ENCODE results near the gene C11orf21.

Gene C11orf21

GRCh38 chr11:2320568-2321310, 19.0 kb upstream of the C11orf21 start:
- DNase-seq = no peak

GRCh38 chr11:2319791-2320472, 18.2 kb upstream of the C11orf21 start:
- DNase-seq = no peak

- no peak for DNase-seq
These were observed 17.0 kb upstream of the C11orf21 start for GRCh38 chr11:2318707-2319106.

DNA sequence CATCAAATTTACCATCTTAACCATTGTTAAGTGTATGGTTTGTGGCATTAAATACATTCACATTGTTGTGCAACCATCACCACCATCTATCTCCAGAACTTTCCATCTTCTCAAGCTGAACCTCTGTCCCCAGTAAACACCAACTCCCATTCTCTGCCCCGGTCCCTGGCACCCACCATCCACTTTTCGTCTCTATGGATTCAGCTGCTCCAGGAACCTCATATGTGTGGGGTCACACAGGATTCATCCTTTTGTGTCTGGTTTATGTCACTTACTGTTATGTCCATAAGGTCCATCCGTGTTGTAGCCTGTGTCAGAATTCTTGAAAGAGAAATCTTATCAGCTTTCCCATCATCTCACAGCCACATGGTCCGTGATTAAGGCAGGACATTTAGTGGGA, 16.4 kb upstream of the C11orf21 start:
- DNase-seq = no peak

GRCh38 chr11:2317354-2318050, 15.8 kb upstream of the C11orf21 start:
- no peak for DNase-seq

DNA sequence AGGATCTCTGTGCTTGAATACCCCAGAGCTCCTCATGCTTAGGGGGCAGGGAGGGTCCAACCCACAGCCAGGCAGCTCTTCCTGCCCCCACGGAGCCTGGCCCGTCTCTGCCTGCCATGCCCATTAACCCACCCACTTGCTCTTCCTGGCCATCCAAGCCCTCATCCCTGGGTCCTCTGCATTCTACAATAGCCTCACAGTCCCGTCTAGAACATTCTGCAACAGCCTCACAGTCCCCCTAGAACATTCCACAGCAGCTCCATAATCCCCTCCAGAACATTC, 15.2 kb upstream of the C11orf21 start:
- no peak for DNase-seq

DNA sequence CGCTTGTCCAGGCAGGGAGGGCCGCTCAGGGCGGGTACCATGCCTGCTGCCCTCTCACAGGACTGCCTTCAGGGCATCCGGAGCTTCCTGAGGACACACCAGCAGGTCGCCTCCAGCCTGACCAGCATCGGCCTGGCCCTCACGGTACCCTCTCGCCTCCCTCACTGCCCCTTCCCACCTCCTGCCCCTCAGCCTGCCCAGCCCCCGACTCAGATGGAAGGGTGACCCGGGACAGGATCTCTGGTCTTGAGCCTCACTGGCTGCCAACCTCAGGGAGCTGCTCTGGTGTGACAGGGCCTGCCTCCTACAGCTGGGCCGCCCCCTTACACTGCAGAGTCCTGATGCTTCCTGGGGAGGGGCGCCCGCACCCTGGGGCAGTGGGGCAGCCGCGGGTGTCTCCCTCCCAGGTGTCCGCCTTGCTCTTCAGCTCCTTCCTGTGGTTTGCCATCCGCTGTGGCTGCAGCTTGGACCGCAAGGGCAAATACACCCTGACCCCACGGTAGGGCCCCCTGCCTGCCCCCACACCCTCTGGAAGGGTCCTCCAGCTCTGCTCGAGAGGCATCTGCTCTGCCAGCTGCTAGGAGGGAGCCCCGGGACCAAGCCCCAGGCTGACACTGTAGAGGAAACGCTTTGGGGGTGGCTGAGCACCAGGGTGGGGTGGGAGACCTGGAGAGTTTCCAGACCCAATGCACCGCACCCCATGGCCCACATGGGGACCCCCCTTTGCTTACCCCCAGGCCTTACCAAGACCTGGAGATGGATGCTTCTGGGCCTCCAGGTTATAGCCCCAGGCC, 14.6 kb upstream of the C11orf21 start:
- DNase-seq = no peak

DNA sequence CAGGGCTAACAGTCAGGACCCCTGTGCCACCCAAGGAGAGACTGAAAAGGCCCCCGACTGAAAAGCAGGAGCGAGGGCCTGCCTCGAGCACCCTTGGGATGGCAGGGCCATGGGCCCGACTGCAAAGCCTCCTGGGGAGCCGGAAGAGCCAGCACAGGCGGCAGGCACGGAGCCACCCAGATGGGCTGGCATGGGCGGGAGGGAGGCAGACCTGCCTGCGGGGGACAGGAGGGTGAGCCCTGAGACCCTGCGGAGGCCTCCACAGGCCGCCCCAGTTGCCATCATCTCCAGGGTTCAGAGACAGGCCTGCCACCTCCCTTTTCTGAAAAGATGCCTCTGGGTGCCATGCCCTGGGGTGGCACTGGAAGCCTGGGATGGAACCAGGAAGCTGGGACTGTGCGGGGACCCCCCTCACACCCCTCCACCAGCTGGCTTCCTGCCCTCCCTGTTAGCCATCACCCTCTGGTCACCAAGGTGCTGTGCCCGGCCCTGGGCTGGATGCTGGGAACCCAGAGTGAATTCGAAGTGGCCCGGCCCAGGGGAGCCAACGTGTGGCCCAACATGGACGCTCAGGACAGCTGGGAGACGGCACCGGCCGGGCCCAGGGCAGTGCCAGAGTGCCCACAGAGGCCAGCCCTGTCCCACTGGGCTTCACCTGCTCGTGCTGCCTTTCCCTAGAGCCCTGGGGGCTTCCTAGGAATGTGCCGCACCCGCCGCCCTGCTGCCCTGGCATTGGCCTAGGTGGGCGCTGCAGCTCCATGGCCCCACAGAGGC, 13.9 kb upstream of the C11orf21 start:
- no peak for DNase-seq

GRCh38 chr11:2314525-2315394, 13.0 kb upstream of the C11orf21 start:
- peak; percentile 19 for DNase-seq

DNA sequence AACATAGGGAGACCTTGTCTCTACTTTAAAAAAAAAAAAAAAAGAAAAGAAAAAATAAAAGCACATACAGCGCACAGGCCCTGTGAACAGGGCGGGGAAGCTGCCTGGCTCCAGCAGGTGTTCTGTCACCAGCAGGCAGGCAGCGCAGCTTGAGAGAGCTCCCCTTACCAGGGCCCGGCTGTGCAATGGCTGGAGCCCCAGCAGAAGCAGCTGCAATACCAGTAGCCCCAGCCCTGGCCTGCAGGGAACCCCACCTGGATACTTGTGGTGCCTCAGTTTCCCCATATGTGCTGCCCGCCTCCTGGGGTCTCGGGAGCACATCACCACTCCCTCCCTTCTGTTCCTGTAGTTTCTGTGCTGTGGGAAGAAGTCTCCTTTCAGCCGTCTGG, 12.4 kb upstream of the C11orf21 start:
- DNase-seq = no peak

DNA sequence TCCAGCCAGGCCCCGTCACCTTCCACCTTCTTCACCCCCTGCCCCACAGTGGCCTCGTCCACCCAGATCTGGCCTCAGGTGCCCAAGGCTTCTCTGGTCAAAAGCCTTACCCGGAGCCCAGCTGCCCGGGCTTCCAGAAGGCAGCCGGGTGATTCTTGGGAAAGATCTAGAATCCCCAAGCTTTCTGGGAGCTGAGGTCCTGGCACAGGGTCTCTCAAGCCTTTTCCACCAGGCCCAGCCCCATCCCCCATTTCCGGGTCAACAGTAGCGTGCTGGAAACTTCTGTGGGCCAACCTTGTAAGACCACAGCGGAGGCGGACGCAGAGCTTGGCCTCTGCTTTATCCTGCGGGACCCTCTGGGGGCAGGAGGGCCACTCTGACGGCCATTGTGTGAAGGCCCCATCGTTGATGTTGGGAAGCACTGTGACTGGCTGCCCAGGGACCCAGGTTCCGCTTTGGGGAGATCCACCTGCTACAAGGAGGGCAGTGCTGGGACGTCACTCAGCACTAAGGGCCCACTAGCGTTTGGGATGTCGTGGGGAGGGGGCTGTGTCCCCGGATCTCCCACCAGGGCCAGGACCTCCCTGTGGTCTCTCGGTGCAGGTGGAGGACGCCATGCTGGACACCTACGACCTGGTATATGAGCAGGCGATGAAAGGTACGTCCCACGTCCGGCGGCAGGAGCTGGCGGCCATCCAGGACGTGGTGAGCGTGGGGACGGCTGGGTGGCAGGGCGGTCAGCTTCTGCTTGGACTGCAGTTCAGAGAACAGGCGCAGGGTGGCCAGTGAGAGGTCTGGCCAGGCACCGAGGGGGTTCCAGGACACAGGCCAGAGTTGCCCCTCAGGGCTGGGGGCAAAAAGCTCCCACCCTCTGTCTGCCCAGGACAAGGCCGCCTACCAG, 11.6 kb upstream of the C11orf21 start:
- DNase-seq = no peak

GRCh38 chr11:2312232-2313042, 10.7 kb upstream of the C11orf21 start:
- no peak for DNase-seq

DNA sequence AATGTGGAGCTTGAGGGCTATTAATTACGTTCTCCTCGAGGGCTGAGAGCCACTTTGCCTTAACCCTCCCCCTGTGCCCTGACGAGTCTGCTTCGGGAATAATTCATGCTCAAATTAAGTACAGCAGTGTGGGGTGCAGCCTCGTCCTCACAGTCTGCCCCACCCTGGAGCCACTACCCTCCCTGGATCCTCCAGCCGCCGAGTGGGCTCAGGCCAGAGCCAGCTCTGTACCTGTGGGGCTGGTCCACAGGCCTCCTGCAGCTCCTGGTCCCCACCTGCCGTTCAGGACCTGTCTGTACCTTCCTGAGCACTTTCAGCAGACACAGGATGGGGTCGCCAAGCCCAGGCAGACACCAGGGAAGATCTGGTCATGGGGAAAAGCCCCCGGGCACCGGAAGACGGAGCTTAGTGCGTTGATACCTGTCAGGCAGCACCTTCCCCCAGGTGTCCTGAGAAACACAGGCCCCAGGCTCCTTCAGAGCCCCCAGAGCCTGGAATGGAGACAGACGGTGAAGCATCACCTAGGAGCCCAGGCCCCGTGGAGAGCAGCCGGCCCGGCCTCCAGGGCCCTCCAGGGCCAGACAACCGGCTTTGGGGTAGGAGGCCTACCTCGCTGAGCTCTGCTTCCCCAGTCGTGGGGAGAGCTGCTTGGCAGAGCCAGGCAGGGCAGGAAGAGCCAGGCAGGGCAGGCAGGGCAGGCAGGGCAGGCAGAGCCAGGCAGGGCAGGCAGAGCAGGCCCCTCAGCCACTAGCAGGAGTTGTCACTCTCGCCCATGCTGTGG, 9.8 kb upstream of the C11orf21 start:
- peak; percentile 31 for DNase-seq

DNA sequence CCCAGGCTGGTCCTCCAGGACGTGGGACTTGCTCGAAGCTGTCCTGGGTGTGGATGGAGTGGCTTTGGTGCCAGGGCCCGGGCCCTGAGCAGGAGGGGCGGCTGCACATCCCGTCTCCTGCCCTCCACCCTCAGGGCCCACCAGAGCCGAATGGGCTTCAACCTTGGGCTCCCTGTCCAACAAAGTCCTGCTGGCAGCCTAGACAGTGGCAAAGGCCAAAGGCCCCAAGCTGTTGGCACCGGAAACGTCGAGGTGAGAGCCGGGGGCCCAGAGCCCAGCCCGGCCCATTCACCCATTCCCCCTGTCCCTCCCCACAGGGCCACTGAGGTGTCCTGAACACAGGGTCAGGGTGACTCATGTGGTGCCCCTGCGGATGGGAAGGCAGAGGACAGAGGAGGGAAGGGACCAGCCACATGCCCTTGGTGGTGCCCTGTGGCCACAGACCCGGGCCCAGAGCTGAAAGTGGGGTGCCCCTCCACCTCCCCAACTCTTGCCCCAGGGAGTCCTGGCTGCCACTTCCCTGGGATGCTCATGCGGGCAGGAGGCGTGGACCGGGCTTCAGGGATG, 9.2 kb upstream of the C11orf21 start:
- DNase-seq = no peak

GRCh38 chr11:2310073-2310785, 8.5 kb upstream of the C11orf21 start:
- no peak for DNase-seq

DNA sequence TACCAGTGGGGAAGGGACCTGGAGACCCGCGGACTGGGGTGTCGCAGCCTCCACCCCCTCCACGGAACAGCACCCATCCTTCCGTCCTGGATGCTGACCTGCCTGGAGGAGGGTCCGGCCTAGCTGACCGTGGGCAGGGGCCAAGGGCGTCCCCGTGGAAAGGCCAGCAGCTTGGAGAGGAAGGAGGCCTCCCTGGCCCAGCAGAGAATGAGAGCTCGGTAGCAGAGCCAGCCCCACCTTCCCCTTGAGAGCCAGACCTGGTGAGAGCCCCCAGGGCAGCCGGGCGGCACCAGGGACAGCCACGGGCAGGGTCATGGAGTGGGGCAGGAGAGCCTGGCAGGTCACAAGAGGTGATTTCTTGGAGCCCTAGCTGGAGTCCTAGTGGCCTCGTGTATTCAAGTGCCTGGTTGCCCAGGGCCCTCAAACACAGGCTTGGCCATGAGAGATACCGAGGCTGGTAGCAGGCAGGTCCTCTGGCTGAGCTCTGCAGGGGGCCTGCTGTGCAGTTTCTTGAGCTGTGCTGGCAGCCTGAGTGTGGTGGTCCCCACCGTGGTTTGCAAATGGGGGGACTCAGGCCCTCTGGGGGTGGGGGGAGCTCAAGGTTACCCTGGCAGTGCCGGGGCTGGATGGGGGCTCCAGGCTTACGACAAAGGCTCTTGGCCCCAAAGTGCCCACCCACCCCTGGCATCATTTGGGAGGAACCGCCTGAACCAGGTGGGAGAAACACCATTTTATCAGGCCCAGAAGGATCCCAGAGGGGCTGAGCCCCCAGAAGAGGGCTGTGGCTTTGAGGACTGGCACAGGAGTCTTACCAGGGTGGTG, 7.7 kb upstream of the C11orf21 start:
- no peak for DNase-seq

DNA sequence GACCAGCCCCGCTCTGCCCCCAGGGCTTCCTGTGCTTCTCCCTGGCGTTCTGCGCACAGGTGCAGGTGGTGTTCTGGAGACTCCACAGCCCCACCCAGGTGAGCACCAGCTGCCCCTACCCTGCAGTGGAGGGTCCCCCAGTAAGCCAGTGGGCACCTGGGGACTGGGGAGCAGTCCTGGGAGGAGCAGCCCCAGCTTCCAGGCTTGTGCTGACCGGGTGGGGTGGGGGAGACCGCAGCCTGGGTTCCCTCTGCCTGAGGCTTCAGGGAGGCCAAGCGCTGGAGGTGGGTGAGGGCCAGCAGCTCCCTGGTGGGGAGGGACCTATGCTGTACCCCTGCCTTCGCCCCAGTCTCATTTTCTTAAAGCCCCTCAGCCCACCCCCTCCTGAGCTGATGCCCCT, 7.0 kb upstream of the C11orf21 start:
- DNase-seq = peak; percentile 30

Data from NCI-H146 (cell line).